AG04450 (cell line): ENCODE results near the gene MYH11. TPM values are rescaled to one million over a fixed set of nuclear protein-coding genes. Genes with fewer than 3 reads are reported as not detected.

Experiments used
- CTCF ChIA-PET: fragments of 300-600, 350-600 bp; formaldehyde crosslinking; extraction: SDS; loops from one replicate; lab custom pipeline; 2022; ENCODE audit warnings: antibody characterized with exemption, inconsistent platforms; lab: Charles Lee
- POLR2A ChIA-PET: fragments of 350-600 bp; formaldehyde crosslinking; extraction: SDS; loops from one replicate; lab custom pipeline; 2021; ENCODE audit warnings: antibody characterized with exemption, inconsistent platforms; lab: Yijun Ruan, JAX
- DNase-seq: peaks from one replicate; pipeline ENCODE4 v3.0.0-alpha.2; 2011; ENCODE audit warnings: low read depth, low spot score
- H3K27ac ChIP-seq: one replicate; pipeline ENCODE4 v1.5.1; 2012; ENCODE audit warnings: low read depth, low read length, control low read depth
- H3K27me3 ChIP-seq: one replicate; pipeline ENCODE4 v1.6.0; 2012; ENCODE audit warnings: low read length; ENCODE audit not compliant: control insufficient read depth, insufficient read depth
- H3K4me3 ChIP-seq: 2 replicates; pipeline ENCODE4 v1.5.1; 2011; ENCODE audit warnings: mild to moderate bottlenecking, low read depth, low read length, control low read depth
- H3K9me3 ChIP-seq: 2 replicates; pipeline ENCODE4 v1.5.1; 2012; ENCODE audit warnings: low read length; ENCODE audit not compliant: control insufficient read depth, insufficient read depth
- CTCF ChIP-seq: IDR thresholded peaks from 2 replicates; pipeline ENCODE4 v1.5.1; 2011; ENCODE audit warnings: low read depth, low read length, control low read depth, inconsistent platforms
- polyA plus RNA-seq: library from polyadenylated mRNA; depleted of rRNA; stranded (reverse); fragments of >200 nt; gene quantifications from 2 replicates; pipeline ENCODE4 v1.2.3, GENCODE V29; 2011

Gene MYH11
- polyA plus RNA-seq, 1 experiment: 0.20 TPM

DNA sequence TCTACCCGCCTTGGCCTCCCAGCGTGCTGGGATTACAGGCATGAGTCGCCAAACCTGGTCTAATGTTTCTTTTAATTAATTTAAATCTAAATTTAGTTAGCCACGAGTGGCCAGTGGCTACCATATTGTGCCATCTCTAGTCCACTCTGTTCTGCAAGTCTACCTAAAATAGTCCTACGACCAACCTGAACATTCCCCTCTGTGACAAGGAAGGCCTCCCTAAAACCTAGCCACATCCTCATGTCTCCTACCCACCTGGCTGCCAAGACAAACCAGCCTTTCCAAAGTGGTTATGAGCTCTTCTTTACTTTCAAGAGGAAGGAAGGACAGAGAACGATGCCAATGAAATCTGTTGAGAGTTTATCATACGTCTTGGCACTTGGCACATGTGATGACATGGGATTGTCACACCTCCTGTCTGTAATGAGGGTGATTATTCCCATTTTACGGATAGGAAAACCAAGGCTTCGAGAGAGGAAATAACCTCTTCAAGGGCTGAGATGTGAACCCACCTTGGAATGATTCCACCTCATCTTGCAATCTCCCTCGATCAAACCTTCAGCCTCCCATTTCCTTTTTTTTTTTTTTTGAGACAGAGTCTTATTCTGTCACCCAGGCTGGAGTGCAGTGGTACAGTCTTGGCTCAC, 19.7 kb downstream of the MYH11 start:
- Histone ChIP-seq H3K27ac (no peak overlapping the region), H3K27me3 (peaks cover 4% of the 10 kb centered on the region), H3K9me3 (no peaks in the 10 kb centered on the region), H3K4me3 (no peak overlapping the region)
- DNase-seq: no peak
- CTCF ChIA-PET: no interaction called here
- TF ChIP-seq CTCF: no peak
- POLR2A ChIA-PET: no interaction called here

- CTCF ChIA-PET: interaction anchor here (0.7 kb wide), 1 partner anchor 13 kb away, joined by 5 read pairs; no protein-coding TSS in a partner anchor
- Histone ChIP-seq H3K27me3 (peaks cover 4% of the 10 kb centered on the region), H3K4me3 (no peak overlapping the region), H3K27ac (no peak overlapping the region), H3K9me3 (no peaks in the 10 kb centered on the region)
- POLR2A ChIA-PET: no interaction called here
- DNase-seq: no peak
- TF ChIP-seq CTCF: no peak
These were observed 20.8 kb downstream of the MYH11 start for GRCh38 chr16:15836074-15836473.

DNA sequence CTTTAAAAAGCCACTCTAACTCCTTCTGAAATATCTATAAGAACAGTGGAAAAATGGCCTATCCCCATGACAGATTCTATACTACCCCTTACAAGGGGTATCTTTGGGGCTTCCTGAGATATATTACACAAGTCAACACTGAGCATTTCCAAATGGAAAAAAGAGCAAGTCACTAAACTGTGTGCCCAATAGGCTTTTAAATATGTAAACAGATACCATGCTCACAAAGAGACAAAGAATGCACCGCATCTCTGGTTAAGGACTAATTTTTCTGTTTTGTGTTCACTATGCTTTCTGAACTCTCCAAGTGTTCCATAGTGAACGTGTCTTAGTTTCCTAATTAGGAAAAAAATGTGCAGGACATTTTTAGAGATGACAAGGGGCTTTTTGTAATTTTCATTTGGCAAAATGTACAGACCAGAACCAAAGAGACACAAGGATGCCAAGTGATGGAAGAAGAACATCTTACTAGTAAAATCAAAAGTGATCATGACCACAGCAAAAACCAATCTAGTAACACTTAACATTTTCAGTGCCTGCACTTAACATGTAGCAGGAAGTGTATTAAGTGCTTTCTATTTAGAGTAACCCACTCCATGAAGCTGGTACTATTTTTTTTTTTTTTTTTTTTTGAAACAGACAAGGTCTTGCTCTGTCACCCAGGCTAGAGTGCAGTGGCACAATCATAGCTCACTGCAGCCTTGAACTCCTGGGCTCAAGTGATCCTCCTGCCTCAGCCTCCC, 21.5 kb downstream of the MYH11 start:
- CTCF ChIA-PET: interaction anchor here (0.7 to 1.5 kb wide), 2 partner anchors 12 to 13 kb away, joined by 3 to 5 read pairs; no protein-coding TSS in a partner anchor
- no peak for DNase-seq

GRCh38 chr16:15834502-15834901, 22.3 kb downstream of the MYH11 start:
- Histone ChIP-seq H3K27me3 (peaks cover 4% of the 10 kb centered on the region), H3K4me3 (no peak overlapping the region), H3K27ac (no peak overlapping the region), H3K9me3 (no peaks in the 10 kb centered on the region)
- ChIA-PET POLR2A (no interaction called here), CTCF (interaction anchor here (1.2 to 1.5 kb wide), 2 partner anchors 12 to 13 kb away, joined by 3 to 4 read pairs; no protein-coding TSS in a partner anchor)
- no peak for DNase-seq
- no peak for TF ChIP-seq CTCF

More for the DNA sequence above, 21.5 kb downstream of the MYH11 start:
- no peaks in the 10 kb centered on the region for H3K9me3 ChIP-seq
- H3K4me3 ChIP-seq: no peak overlapping the region
- peaks cover 4% of the 10 kb centered on the region for H3K27me3 ChIP-seq
- no peak overlapping the region for H3K27ac ChIP-seq
- no peak for TF ChIP-seq CTCF
- POLR2A ChIA-PET: no interaction called here

- TF ChIP-seq CTCF: no peak
- Histone ChIP-seq H3K27me3 (peaks cover 4% of the 10 kb centered on the region), H3K4me3 (no peak overlapping the region), H3K9me3 (no peaks in the 10 kb centered on the region), H3K27ac (no peak overlapping the region)
- no peak for DNase-seq
- ChIA-PET POLR2A (no interaction called here), CTCF (interaction anchor here (1.2 to 1.5 kb wide), 2 partner anchors 11 to 12 kb away, joined by 3 to 4 read pairs; no protein-coding TSS in a partner anchor)
These were observed 23.3 kb downstream of the MYH11 start for GRCh38 chr16:15833541-15833940.
